Measurements from ENCODE around the gene ABCC11.
"Not testable (repeated sequence)": the region's sequence is repeated elsewhere in the genome, so short reads cannot be mapped to it uniquely, and the experiment has no call there.

The ABCC11 gene

DNA sequence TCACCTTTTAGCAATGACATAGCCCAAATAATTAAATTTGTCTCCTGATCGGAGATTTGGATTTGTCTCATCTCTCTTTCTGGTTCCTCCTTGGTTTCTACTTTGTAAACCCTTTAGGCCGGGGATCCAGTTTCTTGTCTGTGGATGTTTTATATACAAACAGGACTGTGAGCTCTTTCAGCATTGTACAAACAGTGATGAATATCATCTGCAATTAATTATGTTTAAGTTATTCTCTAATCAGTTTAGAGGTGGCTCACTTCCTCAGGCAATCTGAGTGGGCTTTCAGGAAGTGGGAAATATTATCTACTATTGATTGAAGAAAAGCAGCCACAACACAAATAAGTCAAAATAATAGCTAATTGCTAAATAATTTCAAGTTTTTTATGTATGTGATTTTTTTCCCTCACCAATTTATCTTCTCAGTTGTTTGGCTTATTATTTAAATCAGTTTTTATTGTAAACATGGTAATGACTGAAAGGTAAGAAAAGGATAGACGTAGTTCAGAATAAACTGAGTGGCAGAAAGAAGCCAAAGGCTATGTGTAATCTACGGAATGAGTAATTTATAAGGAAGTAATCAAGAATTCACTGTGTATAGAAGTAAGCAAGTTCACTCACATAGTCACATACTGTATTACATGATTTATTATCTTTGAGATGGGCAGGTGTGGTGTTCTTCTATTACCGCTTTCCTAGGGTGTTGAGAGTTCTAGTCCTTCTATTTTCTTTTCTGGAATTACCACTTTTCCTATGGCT is 3.4 kb upstream of the ABCC11 start:
- H3K9me3 ChIP-seq (ENCODE audit: control insufficient read depth, insufficient read depth, low read length): no peaks in the 10 kb centered on the region

DNA sequence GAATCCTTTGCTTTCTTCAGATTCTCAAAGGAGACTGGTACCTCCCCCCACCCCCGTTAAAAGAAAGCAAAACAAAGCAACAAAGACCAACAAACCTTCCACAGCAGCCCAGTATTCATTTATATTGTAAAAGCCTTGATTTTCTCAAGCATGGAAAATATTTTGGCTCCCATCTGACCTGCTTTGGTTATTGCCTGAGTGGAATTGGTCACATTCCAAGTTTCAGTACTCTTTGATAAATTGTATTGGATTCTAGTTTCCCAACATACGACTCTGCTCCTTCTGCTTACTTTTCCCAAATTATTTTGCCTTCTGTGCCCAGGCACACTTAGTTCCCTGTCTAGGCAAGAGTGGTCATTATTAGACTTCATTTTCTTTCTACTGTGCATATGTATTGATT is 1.3 kb downstream of the ABCC11 start:
- WGBS (ENCODE audit: insufficient coverage, insufficient read length): no CpG with 5 or more reads among the region's 2 CpGs

More for the DNA sequence above, 3.4 kb upstream of the ABCC11 start:
- Histone ChIP-seq H3K4me1 (ENCODE audit: control insufficient read depth, insufficient read depth, low read length) (no peaks in the 10 kb centered on the region), H3K27me3 (ENCODE audit: control insufficient read depth, insufficient read depth, low read length) (no peaks in the 10 kb centered on the region), H3K36me3 (ENCODE audit: control insufficient read depth, insufficient read depth, low read length) (no peaks in the 10 kb centered on the region), H3K4me3 (ENCODE audit: low read length) (no peak overlapping the region), H3K27ac (ENCODE audit: low read length) (no peak overlapping the region)
- DNase-seq (ENCODE audit: low read depth, low spot score): no peak
- no CpG with 5 or more reads among the region's 5 CpGs for WGBS (ENCODE audit: insufficient coverage, insufficient read length)

DNA sequence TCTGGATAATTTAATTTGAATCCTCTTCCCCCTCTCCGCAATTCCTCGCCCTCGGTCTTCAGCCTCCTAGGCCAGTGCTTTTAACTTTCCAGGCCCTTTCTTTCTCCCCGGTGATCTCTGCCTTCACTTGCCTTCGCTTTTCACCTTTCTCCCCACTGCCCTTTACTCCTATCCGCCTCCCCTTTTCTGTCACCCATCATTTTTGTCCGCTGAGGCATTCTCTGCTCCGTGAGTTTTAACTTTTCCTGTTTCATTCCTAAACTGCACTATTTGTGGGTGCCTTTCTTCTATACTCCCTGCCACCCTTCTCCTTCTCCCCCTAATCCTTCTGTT is 2.5 kb downstream of the ABCC11 start:
- WGBS (ENCODE audit: insufficient coverage, insufficient read length): no CpG with 5 or more reads among the region's 8 CpGs
- Histone ChIP-seq H3K36me3 (ENCODE audit: control insufficient read depth, insufficient read depth, low read length) (no peaks in the 10 kb centered on the region), H3K9me3 (ENCODE audit: control insufficient read depth, insufficient read depth, low read length) (no peaks in the 10 kb centered on the region), H3K4me3 (ENCODE audit: low read length) (peak overlapping the region; percentile 84; the same call in 1 of the 2 replicates), H3K27me3 (ENCODE audit: control insufficient read depth, insufficient read depth, low read length) (no peaks in the 10 kb centered on the region), H3K27ac (ENCODE audit: low read length) (no peak overlapping the region), H3K4me1 (ENCODE audit: control insufficient read depth, insufficient read depth, low read length) (no peaks in the 10 kb centered on the region)
- no peak for DNase-seq (ENCODE audit: low read depth, low spot score)

More for the DNA sequence above, 1.3 kb downstream of the ABCC11 start:
- no peaks in the 10 kb centered on the region for H3K27me3 ChIP-seq (ENCODE audit: control insufficient read depth, insufficient read depth, low read length)
- H3K4me1 ChIP-seq (ENCODE audit: control insufficient read depth, insufficient read depth, low read length): no peaks in the 10 kb centered on the region
- H3K27ac ChIP-seq (ENCODE audit: low read length): no peak overlapping the region
- no peaks in the 10 kb centered on the region for H3K36me3 ChIP-seq (ENCODE audit: control insufficient read depth, insufficient read depth, low read length)
- DNase-seq (ENCODE audit: low read depth, low spot score): no peak
- no peaks in the 10 kb centered on the region for H3K9me3 ChIP-seq (ENCODE audit: control insufficient read depth, insufficient read depth, low read length)
- no peak overlapping the region for H3K4me3 ChIP-seq (ENCODE audit: low read length)

DNA sequence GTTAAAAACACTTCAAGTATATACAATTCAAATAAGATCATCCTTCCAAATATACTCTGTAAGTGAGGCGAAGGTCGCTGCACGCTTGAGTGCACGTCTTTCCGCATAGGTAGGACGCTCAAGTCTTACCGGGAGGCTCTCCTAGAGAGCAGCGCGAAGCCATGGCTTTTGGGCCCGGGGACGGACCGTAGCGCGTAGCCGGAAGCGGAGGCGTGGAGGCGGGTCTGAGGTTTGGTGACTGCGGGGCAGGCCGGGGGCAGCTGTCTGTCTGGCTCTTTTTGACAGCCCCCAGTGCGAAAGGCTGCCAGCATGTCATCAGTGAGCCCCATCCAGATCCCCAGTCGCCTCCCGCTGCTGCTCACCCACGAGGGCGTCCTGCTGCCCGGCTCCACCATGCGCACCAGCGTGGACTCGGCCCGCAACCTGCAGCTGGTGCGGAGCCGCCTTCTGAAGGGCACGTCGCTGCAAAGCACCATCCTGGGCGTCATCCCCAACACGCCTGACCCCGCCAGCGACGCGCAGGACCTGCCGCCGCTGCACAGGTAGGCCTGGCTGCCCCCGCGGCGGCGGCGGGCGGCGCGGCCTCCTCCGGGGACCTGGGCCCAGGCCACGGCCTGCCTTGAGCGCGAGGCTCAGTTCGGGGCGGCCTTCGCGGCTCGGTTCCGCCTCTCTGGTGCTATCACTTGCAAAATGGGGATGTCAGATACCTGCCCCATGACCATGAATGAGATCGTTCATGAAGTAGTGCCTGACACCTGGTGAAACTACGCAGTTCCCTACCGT is 3.1 kb downstream of the ABCC11 start, which contains the start of gene LONP2:
Gene LONP2 (plus strand): TSS at position 221 of the 783 bp plus-strand sequence. CDS start 89 bp downstream, at position 310.
- no CpG with 5 or more reads among the region's 63 CpGs for WGBS (ENCODE audit: insufficient coverage, insufficient read length)
- DNase-seq (ENCODE audit: low read depth, low spot score): peak; percentile 76
- Histone ChIP-seq H3K27ac (ENCODE audit: low read length) (no peak within 1 kb of the TSS), H3K27me3 (ENCODE audit: control insufficient read depth, insufficient read depth, low read length) (no peaks in the 10 kb centered on the region), H3K9me3 (ENCODE audit: control insufficient read depth, insufficient read depth, low read length) (no peaks in the 10 kb centered on the region), H3K36me3 (ENCODE audit: control insufficient read depth, insufficient read depth, low read length) (no peaks in the 10 kb centered on the region), H3K4me3 (ENCODE audit: low read length) (peak within 1 kb of the TSS; percentile 84), H3K4me1 (ENCODE audit: control insufficient read depth, insufficient read depth, low read length) (no peaks in the 10 kb centered on the region)

DNA sequence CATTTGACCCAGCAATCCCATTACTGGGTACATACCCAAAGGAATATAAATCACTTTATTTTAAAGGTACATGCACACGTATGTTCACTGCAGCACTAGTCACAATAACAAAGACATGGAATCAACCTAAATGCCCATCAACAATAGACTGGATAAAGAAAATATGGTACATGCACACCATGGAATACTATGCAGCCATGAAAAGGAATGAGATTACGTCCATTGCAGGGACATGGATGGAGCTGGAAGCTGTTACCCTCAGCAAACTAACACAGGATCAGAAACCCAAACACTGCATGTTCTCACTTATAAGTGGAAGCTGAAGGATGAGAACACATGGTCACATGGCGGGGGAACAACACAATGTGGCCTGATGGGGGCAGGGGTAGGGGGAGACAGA is 7.2 kb downstream of the ABCC11 start:
- no CpG with 5 or more reads among the region's 3 CpGs for WGBS (ENCODE audit: insufficient coverage, insufficient read length)
- H3K9me3 ChIP-seq (ENCODE audit: control insufficient read depth, insufficient read depth, low read length); H3K4me1 ChIP-seq (ENCODE audit: control insufficient read depth, insufficient read depth, low read length); H3K27ac ChIP-seq (ENCODE audit: low read length); H3K36me3 ChIP-seq (ENCODE audit: control insufficient read depth, insufficient read depth, low read length); H3K4me3 ChIP-seq (ENCODE audit: low read length); H3K27me3 ChIP-seq (ENCODE audit: control insufficient read depth, insufficient read depth, low read length); DNase-seq (ENCODE audit: low read depth, low spot score): not testable (repeated sequence)

DNA sequence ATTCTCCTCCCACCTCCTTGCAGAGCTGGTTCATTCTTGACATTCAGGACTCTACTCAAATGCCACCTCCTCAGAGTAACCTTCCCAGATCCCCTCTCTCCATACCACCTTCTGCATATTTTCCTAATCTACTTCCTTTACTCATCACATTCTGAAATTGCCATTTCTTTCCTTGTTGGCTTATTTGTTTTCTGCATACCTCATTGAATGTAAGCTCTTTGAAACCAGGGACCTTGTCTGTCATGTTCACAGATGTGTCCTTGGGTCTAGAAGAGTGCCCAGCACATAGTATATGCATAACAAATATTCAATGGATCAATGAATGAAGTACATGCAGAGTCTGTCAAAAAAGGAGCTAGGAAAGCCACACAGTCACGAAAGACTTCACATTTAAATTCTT is 11.1 kb downstream of the ABCC11 start:
- DNase-seq (ENCODE audit: low read depth, low spot score): no peak
- no peaks in the 10 kb centered on the region for H3K27me3 ChIP-seq (ENCODE audit: control insufficient read depth, insufficient read depth, low read length)
- no peaks in the 10 kb centered on the region for H3K9me3 ChIP-seq (ENCODE audit: control insufficient read depth, insufficient read depth, low read length)
- WGBS (ENCODE audit: insufficient coverage, insufficient read length): no CpG with 5 or more reads among the region's 1 CpG
- no peaks in the 10 kb centered on the region for H3K36me3 ChIP-seq (ENCODE audit: control insufficient read depth, insufficient read depth, low read length)
- no peak overlapping the region for H3K4me3 ChIP-seq (ENCODE audit: low read length)
- H3K27ac ChIP-seq (ENCODE audit: low read length): no peak overlapping the region
- 0 out of 2 replicates have a peak, but pooled peaks cover 1% of the 10 kb centered on the region for H3K4me1 ChIP-seq (ENCODE audit: control insufficient read depth, insufficient read depth, low read length)

DNA sequence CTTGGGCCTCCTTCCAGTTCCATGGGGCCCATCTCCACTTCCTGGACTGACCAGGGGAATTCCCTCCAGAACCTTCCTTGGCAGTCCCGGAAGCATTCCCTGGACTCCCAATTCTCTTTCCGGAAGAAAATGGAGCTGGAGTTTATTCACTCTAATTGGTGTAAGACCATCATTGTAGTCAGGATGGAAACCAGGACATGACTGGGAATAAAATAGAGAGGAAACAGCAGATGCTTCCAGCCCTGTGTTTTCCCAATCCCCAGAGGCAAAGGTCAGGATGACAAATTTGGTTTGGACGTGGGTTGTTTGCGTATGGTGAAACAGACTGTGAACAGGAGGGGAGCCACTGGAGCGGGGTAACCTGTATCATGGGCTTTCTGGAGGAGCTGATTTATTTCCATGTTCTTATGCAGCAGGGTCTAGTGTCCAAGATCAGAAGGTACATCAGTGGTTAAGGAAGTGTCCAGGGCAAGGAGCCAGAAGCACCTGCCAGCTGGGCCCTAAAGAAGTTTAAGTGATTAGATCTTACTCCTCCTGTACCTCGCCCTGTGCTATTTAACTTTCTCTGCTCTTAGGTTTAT is 11.7 kb downstream of the ABCC11 start:
- Histone ChIP-seq H3K4me3 (ENCODE audit: low read length) (no peak overlapping the region), H3K9me3 (ENCODE audit: control insufficient read depth, insufficient read depth, low read length) (no peaks in the 10 kb centered on the region), H3K27me3 (ENCODE audit: control insufficient read depth, insufficient read depth, low read length) (no peaks in the 10 kb centered on the region), H3K27ac (ENCODE audit: low read length) (no peak overlapping the region), H3K4me1 (ENCODE audit: control insufficient read depth, insufficient read depth, low read length) (0 out of 2 replicates have a peak, but pooled peaks cover 1% of the 10 kb centered on the region), H3K36me3 (ENCODE audit: control insufficient read depth, insufficient read depth, low read length) (no peaks in the 10 kb centered on the region)
- no CpG with 5 or more reads among the region's 6 CpGs for WGBS (ENCODE audit: insufficient coverage, insufficient read length)
- no peak for DNase-seq (ENCODE audit: low read depth, low spot score)

DNA sequence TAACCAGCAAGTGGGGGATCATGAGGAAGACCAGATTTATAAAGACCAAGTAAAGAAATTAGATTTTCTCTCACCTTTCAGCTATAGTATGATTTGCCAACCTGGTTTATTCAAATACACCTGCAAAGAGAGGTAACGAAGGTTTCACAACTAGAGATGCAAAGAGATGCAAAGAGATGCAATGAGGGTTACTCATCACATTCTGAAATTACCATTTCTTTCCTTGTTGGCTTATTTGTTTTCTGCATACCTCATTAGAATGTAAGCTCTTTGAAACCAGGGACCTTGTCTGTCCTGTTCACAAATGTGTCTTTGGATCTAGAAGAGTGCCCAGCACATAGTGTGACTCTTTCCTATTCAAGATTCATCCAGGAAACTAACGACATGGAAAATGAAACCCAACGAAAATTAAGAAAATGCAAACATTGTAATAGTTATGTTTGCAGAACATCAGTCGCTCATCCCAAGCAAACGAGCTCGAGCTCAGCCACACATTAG is 12.2 kb downstream of the ABCC11 start:
- Histone ChIP-seq H3K4me3 (ENCODE audit: low read length) (no peak overlapping the region), H3K9me3 (ENCODE audit: control insufficient read depth, insufficient read depth, low read length) (no peaks in the 10 kb centered on the region), H3K27ac (ENCODE audit: low read length) (no peak overlapping the region), H3K27me3 (ENCODE audit: control insufficient read depth, insufficient read depth, low read length) (no peaks in the 10 kb centered on the region), H3K36me3 (ENCODE audit: control insufficient read depth, insufficient read depth, low read length) (no peaks in the 10 kb centered on the region), H3K4me1 (ENCODE audit: control insufficient read depth, insufficient read depth, low read length) (0 out of 2 replicates have a peak, but pooled peaks cover 1% of the 10 kb centered on the region)
- no CpG with 5 or more reads among the region's 6 CpGs for WGBS (ENCODE audit: insufficient coverage, insufficient read length)
- DNase-seq (ENCODE audit: low read depth, low spot score): no peak

DNA sequence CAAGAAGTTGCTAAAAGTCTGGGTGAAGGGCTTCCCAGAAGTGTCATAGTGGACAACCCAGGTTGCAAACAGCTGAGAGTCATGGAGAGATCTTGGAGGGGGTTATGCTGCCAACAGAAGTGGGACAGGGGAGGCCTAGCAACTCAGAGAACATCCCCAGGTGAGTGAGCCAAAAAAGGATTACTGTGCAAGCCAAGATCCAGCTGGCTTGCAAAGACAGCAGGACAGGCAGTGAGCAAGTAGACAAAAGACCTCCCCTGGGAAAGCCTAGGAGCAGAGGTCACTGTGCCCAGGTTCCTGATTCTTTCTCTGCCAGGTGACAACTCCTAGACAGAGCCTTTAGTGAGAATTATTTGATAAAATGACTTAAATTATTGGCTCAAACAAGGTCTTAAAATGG is 12.7 kb downstream of the ABCC11 start:
- no peaks in the 10 kb centered on the region for H3K36me3 ChIP-seq (ENCODE audit: control insufficient read depth, insufficient read depth, low read length)
- DNase-seq (ENCODE audit: low read depth, low spot score): no peak
- 0 out of 2 replicates have a peak, but pooled peaks cover 1% of the 10 kb centered on the region for H3K4me1 ChIP-seq (ENCODE audit: control insufficient read depth, insufficient read depth, low read length)
- H3K4me3 ChIP-seq (ENCODE audit: low read length): no peak overlapping the region
- no peak overlapping the region for H3K27ac ChIP-seq (ENCODE audit: low read length)
- no peaks in the 10 kb centered on the region for H3K9me3 ChIP-seq (ENCODE audit: control insufficient read depth, insufficient read depth, low read length)
- H3K27me3 ChIP-seq (ENCODE audit: control insufficient read depth, insufficient read depth, low read length): no peaks in the 10 kb centered on the region

DNA sequence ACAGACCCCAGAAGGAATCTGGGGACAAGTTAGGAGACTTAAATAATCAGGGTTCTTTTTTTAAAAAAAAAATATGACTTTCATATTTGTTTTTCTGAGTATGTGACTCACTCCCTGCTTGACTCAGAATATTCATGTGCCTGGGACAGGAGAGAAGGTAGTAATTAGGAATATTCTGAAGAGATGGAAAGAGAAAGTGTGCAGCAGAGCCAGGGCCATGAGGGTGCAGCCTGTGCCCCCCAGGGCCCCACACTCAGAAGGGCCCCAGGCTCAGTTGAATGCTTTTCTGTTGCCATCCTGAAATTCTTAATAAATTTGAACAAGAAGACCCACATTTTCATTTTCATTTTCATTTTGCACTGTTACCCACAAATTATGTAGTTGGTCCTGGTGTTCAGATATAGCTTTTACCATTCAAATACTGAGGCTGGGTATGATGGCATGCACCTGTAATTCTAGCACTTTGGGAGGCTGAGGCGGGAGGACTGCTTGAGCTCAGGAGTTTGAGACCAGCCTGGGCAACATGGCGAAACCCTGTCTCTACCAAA is 14.8 kb downstream of the ABCC11 start:
- Histone ChIP-seq H3K4me3 (ENCODE audit: low read length) (no peak overlapping the region), H3K4me1 (ENCODE audit: control insufficient read depth, insufficient read depth, low read length) (0 out of 2 replicates have a peak, but pooled peaks cover 1% of the 10 kb centered on the region), H3K9me3 (ENCODE audit: control insufficient read depth, insufficient read depth, low read length) (no peaks in the 10 kb centered on the region), H3K36me3 (ENCODE audit: control insufficient read depth, insufficient read depth, low read length) (no peaks in the 10 kb centered on the region), H3K27ac (ENCODE audit: low read length) (no peak overlapping the region), H3K27me3 (ENCODE audit: control insufficient read depth, insufficient read depth, low read length) (no peaks in the 10 kb centered on the region)
- no peak for DNase-seq (ENCODE audit: low read depth, low spot score)
- no CpG with 5 or more reads among the region's 2 CpGs for WGBS (ENCODE audit: insufficient coverage, insufficient read length)
